Liver (tissue), 9 donors: ENCODE results near the gene GPR25. TPM values are rescaled to one million over a fixed set of nuclear protein-coding genes. Genes with fewer than 3 reads are reported as not detected.

ENCODE experiments used
- DNase-seq: peaks from one replicate; pipeline ENCODE4 v3.0.0-alpha.2; 2017; ENCODE audit warnings: low spot score
- H3K27ac ChIP-seq, 2 donors: one replicate each; pipeline ENCODE4 v1.7.0; 2013; ENCODE audit warnings: inconsistent platforms in 2 of 2, low read length in 2 of 2, control low read depth in 1 of 2, low read depth in 1 of 2, mild to moderate bottlenecking in 1 of 2
- H3K27me3 ChIP-seq, 4 donors: one replicate each; pipeline versions ENCODE4 v1.6.1 to v1.7.0; 2013; ENCODE audit warnings: low read length in 3 of 4, inconsistent platforms in 1 of 4, mild to moderate bottlenecking in 1 of 4, moderate library complexity in 1 of 4; ENCODE audit not compliant: control insufficient read depth in 4 of 4, insufficient read depth in 4 of 4
- H3K36me3 ChIP-seq, 4 donors: one replicate each; pipeline versions ENCODE4 v1.6.1 to v1.7.0; 2013; ENCODE audit warnings: low read length in 3 of 4, mild to moderate bottlenecking in 3 of 4, low read depth in 1 of 4, moderate library complexity in 1 of 4; ENCODE audit not compliant: control insufficient read depth in 4 of 4, insufficient read depth in 3 of 4
- H3K4me1 ChIP-seq, 4 donors: one replicate each; pipeline versions ENCODE4 v1.6.1 to v1.7.0; 2013; ENCODE audit warnings: low read length in 3 of 4, mild to moderate bottlenecking in 3 of 4, moderate library complexity in 1 of 4; ENCODE audit not compliant: control insufficient read depth in 4 of 4, insufficient read depth in 4 of 4
- H3K4me3 ChIP-seq, 3 donors: one replicate each; pipeline versions ENCODE4 v1.6.1 to v1.7.0; 2013; ENCODE audit warnings: low read length in 3 of 3, control low read depth in 1 of 3, low read depth in 1 of 3, mild to moderate bottlenecking in 1 of 3
- H3K9ac ChIP-seq, 2 donors: one replicate each; pipeline ENCODE4 v1.7.0; 2013; ENCODE audit warnings: low read length in 2 of 2, mild to moderate bottlenecking in 2 of 2, moderate library complexity in 2 of 2, control low read depth in 1 of 2, low read depth in 1 of 2
- H3K9me3 ChIP-seq, 4 donors: one replicate each; pipeline versions ENCODE4 v1.6.1 to v1.7.0; 2013; ENCODE audit warnings: low read length in 3 of 4; ENCODE audit not compliant: control insufficient read depth in 4 of 4
- EGR1 ChIP-seq, 2 donors: IDR thresholded peaks; 2 replicates each; pipeline ENCODE4 v1.6.1; 2016 to 2018; ENCODE audit warnings: antibody characterized with exemption in 2 of 2, low read depth in 2 of 2
- FOXA1 ChIP-seq: IDR thresholded peaks from 2 replicates; pipeline ENCODE4 v1.6.1; 2016; ENCODE audit warnings: antibody characterized with exemption
- FOXA2 ChIP-seq: IDR thresholded peaks from 2 replicates; pipeline ENCODE4 v1.6.1; 2016; ENCODE audit warnings: antibody characterized with exemption
- GABPA ChIP-seq, 2 donors: IDR thresholded peaks in 1 of 2; conservative IDR thresholded peaks in 1 of 2; 2 replicates each; pipeline ENCODE4 v1.6.1; 2016; ENCODE audit warnings: antibody characterized with exemption in 2 of 2, mild to moderate bottlenecking in 1 of 2, moderate library complexity in 1 of 2
- HNF4A ChIP-seq, 2 donors: conservative IDR thresholded peaks; 2 replicates each; pipeline ENCODE4 v1.6.1; 2016; ENCODE audit warnings: antibody characterized with exemption in 2 of 2, mild to moderate bottlenecking in 2 of 2
- HNF4G ChIP-seq: IDR thresholded peaks from 2 replicates; pipeline ENCODE4 v1.6.1; 2016; ENCODE audit warnings: antibody characterized with exemption
- JUND ChIP-seq, 2 donors: IDR thresholded peaks; 2 replicates each; pipeline ENCODE4 v1.6.1; 2016; ENCODE audit warnings: antibody characterized with exemption in 2 of 2
- NR2F2 ChIP-seq: IDR thresholded peaks from 2 replicates; pipeline ENCODE4 v1.6.1; 2016; ENCODE audit warnings: antibody characterized with exemption
- RAD21 ChIP-seq, 2 donors: IDR thresholded peaks; 2 replicates each; pipeline ENCODE4 v1.6.1; 2016; ENCODE audit warnings: antibody characterized with exemption in 2 of 2, mild to moderate bottlenecking in 2 of 2
- RXRA ChIP-seq, 2 donors: IDR thresholded peaks; 2 replicates each; pipeline ENCODE4 v1.6.1; 2017 to 2018; ENCODE audit warnings: antibody characterized with exemption in 2 of 2, mild to moderate bottlenecking in 1 of 2
- SP1 ChIP-seq: IDR thresholded peaks from 2 replicates; pipeline ENCODE4 v1.6.1; 2018; ENCODE audit warnings: antibody characterized with exemption, mild to moderate bottlenecking
- TAF1 ChIP-seq: conservative IDR thresholded peaks from 2 replicates; pipeline ENCODE4 v1.6.1; 2016; ENCODE audit warnings: antibody characterized with exemption, mild to moderate bottlenecking
- YY1 ChIP-seq: IDR thresholded peaks from 2 replicates; pipeline ENCODE4 v1.6.1; 2016; ENCODE audit warnings: antibody characterized with exemption, mild to moderate bottlenecking
- WGBS: extraction: QIAGEN DNeasy Blood & Tissue Kit; methylation state at CpG from one replicate; pipeline ENCODE4 v1.1.7; 2013; 5-methylcytosine and 5-hydroxymethylcytosine counted together
- polyA plus RNA-seq, 2 donors: library from polyadenylated mRNA; stranded (reverse) in 1 of 2; unstranded in 1 of 2; fragments of 200-250 nt in 1 of 2; fragments of >200 nt in 1 of 2; fragmentation: Nextera tagmentation in 1 of 2; extraction: Ambion mirVana in 1 of 2; gene quantifications; one replicate each; pipeline versions ENCODE4 v1.2.1 to v1.2.3, GENCODE V29; 2013 to 2015
- total RNA-seq, 2 donors: library from RNA; depleted of rRNA; stranded (reverse); fragments of >200 nt; gene quantifications; one replicate each; pipeline ENCODE4 v1.2.3, GENCODE V29; 2014
- TF ChIP-seq, protein P1 (sequence below): IDR thresholded peaks from 2 replicates; pipeline ENCODE4 v1.6.1; 2016; ENCODE audit warnings: antibody characterized with exemption
- TF ChIP-seq, protein P2 (sequence below): fragments of 150-350 bp; IDR thresholded peaks from 2 replicates; pipeline ENCODE4 v1.5.1; 2017; ENCODE audit warnings: improper control_type of control experiment, low read depth, low read length; ENCODE audit not compliant: missing input control
- TF ChIP-seq, protein P3 (sequence below): IDR thresholded peaks from 2 replicates; pipeline ENCODE4 v1.6.1; 2016; ENCODE audit warnings: antibody characterized with exemption, mild to moderate bottlenecking
- TF ChIP-seq, protein P4 (sequence below): IDR thresholded peaks from 2 replicates; pipeline ENCODE4 v1.6.1; 2016; ENCODE audit warnings: antibody characterized with exemption
- TF ChIP-seq, protein P5 (sequence below): IDR thresholded peaks from 2 replicates; pipeline ENCODE4 v1.6.1; 2016; ENCODE audit warnings: antibody characterized with exemption
- donor health status: healthy.
- donor health status: healthy.
- donor health status: healthy.
- donor health status: healthy.
- donor health status: healthy.

GPR25 gene
- total and polyA plus RNA-seq, 4 donors: 0.08 to 0.13 TPM; not detected in 2

DNA sequence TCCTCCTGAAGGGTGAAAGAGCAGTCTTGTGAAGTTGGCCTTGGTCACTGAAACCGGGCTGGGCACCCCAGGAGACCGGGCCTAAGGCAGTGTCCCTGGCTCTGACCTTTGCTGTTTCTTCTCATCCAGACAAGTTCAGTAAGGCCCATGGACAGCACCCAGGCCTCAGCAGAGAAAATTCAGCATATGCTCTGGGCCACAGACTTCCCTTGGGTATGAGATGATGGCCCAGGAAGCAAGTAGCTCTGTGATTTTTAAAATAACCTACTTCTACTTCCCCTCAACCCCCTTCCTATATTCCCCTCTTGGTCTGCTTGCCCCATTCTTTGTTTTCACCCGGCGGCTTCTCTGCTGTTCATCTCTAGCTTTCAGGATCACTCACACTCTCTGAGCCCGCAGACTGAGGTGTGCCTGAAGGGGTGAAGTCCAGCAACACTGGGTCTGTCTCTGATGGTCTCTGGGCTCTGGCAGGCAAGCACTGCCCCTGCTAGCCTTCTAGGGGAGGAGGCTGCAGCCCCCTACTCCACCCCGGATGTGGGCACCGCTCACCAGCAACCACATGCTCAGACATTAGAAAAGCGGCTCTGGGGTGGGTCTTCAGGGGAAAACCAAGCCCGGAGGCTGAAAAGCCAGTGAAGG is 2.9 kb upstream of the GPR25 start:
- DNase-seq: no peak
- TF ChIP-seq, protein P1, sequence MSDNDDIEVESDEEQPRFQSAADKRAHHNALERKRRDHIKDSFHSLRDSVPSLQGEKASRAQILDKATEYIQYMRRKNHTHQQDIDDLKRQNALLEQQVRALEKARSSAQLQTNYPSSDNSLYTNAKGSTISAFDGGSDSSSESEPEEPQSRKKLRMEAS: no peak
- TF ChIP-seq NR2F2: no peak
- TF ChIP-seq, protein P2, sequence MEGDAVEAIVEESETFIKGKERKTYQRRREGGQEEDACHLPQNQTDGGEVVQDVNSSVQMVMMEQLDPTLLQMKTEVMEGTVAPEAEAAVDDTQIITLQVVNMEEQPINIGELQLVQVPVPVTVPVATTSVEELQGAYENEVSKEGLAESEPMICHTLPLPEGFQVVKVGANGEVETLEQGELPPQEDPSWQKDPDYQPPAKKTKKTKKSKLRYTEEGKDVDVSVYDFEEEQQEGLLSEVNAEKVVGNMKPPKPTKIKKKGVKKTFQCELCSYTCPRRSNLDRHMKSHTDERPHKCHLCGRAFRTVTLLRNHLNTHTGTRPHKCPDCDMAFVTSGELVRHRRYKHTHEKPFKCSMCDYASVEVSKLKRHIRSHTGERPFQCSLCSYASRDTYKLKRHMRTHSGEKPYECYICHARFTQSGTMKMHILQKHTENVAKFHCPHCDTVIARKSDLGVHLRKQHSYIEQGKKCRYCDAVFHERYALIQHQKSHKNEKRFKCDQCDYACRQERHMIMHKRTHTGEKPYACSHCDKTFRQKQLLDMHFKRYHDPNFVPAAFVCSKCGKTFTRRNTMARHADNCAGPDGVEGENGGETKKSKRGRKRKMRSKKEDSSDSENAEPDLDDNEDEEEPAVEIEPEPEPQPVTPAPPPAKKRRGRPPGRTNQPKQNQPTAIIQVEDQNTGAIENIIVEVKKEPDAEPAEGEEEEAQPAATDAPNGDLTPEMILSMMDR: no peak
- no peak for TF ChIP-seq FOXA1
- TF ChIP-seq GABPA (IDR thresholded peaks at IDR 0.05 in 1 of 2, conservative IDR thresholded peaks at IDR 0.05 in 1 of 2): no peak
- TF ChIP-seq RXRA (IDR thresholded peaks at IDR 0.05): no peak
- TF ChIP-seq HNF4A (conservative IDR thresholded peaks at IDR 0.05): no peak
- no peak for TF ChIP-seq RAD21 (IDR thresholded peaks at IDR 0.05)
- no peak for TF ChIP-seq JUND (IDR thresholded peaks at IDR 0.05)
- no peak for TF ChIP-seq HNF4G
- TF ChIP-seq FOXA2: no peak
- no peak for TF ChIP-seq YY1
- no peak for TF ChIP-seq TAF1
- TF ChIP-seq, protein P3, sequence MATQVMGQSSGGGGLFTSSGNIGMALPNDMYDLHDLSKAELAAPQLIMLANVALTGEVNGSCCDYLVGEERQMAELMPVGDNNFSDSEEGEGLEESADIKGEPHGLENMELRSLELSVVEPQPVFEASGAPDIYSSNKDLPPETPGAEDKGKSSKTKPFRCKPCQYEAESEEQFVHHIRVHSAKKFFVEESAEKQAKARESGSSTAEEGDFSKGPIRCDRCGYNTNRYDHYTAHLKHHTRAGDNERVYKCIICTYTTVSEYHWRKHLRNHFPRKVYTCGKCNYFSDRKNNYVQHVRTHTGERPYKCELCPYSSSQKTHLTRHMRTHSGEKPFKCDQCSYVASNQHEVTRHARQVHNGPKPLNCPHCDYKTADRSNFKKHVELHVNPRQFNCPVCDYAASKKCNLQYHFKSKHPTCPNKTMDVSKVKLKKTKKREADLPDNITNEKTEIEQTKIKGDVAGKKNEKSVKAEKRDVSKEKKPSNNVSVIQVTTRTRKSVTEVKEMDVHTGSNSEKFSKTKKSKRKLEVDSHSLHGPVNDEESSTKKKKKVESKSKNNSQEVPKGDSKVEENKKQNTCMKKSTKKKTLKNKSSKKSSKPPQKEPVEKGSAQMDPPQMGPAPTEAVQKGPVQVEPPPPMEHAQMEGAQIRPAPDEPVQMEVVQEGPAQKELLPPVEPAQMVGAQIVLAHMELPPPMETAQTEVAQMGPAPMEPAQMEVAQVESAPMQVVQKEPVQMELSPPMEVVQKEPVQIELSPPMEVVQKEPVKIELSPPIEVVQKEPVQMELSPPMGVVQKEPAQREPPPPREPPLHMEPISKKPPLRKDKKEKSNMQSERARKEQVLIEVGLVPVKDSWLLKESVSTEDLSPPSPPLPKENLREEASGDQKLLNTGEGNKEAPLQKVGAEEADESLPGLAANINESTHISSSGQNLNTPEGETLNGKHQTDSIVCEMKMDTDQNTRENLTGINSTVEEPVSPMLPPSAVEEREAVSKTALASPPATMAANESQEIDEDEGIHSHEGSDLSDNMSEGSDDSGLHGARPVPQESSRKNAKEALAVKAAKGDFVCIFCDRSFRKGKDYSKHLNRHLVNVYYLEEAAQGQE: no peak
- no peak for TF ChIP-seq EGR1 (IDR thresholded peaks at IDR 0.05; ENCODE audit: low read depth in 2 of 2)
- TF ChIP-seq, protein P4, sequence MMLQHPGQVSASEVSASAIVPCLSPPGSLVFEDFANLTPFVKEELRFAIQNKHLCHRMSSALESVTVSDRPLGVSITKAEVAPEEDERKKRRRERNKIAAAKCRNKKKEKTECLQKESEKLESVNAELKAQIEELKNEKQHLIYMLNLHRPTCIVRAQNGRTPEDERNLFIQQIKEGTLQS: no peak
- TF ChIP-seq SP1: no peak
- TF ChIP-seq, protein P5, sequence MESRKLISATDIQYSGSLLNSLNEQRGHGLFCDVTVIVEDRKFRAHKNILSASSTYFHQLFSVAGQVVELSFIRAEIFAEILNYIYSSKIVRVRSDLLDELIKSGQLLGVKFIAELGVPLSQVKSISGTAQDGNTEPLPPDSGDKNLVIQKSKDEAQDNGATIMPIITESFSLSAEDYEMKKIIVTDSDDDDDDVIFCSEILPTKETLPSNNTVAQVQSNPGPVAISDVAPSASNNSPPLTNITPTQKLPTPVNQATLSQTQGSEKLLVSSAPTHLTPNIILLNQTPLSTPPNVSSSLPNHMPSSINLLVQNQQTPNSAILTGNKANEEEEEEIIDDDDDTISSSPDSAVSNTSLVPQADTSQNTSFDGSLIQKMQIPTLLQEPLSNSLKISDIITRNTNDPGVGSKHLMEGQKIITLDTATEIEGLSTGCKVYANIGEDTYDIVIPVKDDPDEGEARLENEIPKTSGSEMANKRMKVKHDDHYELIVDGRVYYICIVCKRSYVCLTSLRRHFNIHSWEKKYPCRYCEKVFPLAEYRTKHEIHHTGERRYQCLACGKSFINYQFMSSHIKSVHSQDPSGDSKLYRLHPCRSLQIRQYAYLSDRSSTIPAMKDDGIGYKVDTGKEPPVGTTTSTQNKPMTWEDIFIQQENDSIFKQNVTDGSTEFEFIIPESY: no peak
- no peak overlapping the region for H3K27ac ChIP-seq
- no peak overlapping the region for H3K4me3 ChIP-seq
- peaks cover 0 to 10% (median 8%) of the 10 kb centered on the region in 4 donors for H3K4me1 ChIP-seq
- H3K36me3 ChIP-seq: no peaks in the 10 kb centered on the region
- WGBS: 89% methylated on average over 9 of the region's 9 CpGs
- H3K27me3 ChIP-seq: peaks cover 0 to 2% (median 0%) of the 10 kb centered on the region in 4 donors
- no peaks in the 10 kb centered on the region for H3K9me3 ChIP-seq
- no peak overlapping the region for H3K9ac ChIP-seq
